ENCODE data around the gene RECQL. TPM values are rescaled to one million over a fixed set of nuclear protein-coding genes. Genes with fewer than 3 reads are reported as not detected.
A peak's percentile ranks its signal among the peaks of the same experiment; 100 is the strongest.

The RECQL gene
- polyA plus RNA-seq, 1 donor (not counting 4 experiments of a cell fraction or from before 2014, with no cell fraction given): 41.9 TPM

DNA sequence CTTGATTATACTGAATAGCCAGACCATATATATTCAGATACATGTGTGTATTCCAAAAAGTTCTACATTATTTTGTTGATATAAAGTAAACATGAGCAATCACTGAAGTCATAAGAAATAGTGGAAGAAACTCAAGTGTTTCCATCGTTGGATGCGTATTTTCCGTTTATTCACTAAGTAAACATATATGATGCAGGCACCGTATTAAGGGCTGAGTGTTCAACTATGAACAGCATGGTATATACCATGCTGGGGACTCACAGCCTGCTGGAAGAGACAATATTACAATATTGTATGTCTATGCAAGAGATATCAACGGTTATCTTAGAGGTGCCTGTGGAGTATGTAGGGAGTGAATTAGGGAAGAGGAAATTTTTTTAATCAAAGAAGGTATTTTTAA, 62.8 kb downstream of the RECQL start:
- Histone ChIP-seq H3K9ac (ENCODE audit: control insufficient read depth, extremely low read depth, insufficient read depth, low read length) (peak overlapping the region; percentile 91), H3K4me1 (ENCODE audit: control insufficient read depth, extremely low read depth, insufficient read depth, low read length) (peaks cover 4% of the 10 kb centered on the region), H4K20me1 (ENCODE audit: control insufficient read depth, extremely low read depth, insufficient read depth, low read length) (no peaks in the 10 kb centered on the region), H3K36me3 (ENCODE audit: control insufficient read depth in 2 of 2, extremely low read depth in 1 of 2, insufficient read depth in 2 of 2, low read length in 2 of 2) (peaks cover 2 to 4% of the 10 kb centered on the region in 2 experiments), H3K9me1 (ENCODE audit: control insufficient read depth, extremely low read depth, insufficient read depth, low read length) (no peaks in the 10 kb centered on the region), H2AFZ (ENCODE audit: control insufficient read depth, low read length) (no peak overlapping the region), H3K79me2 (ENCODE audit: control insufficient read depth, insufficient read depth, low read length) (peaks cover 44% of the 10 kb centered on the region), H3K27me3 (ENCODE audit: control insufficient read depth, extremely low read depth, insufficient read depth, low read length) (no peaks in the 10 kb centered on the region), H3K27ac (ENCODE audit: control insufficient read depth, insufficient read depth, low read length) (peak overlapping the region; percentile 94), H3K4me2 (ENCODE audit: control insufficient read depth, extremely low read depth, insufficient read depth, low read depth, low read length) (peak overlapping the region; percentile 86), H3K9me3 (ENCODE audit: control insufficient read depth, low read depth, low read length) (no peaks in the 10 kb centered on the region), H3K4me3 (ENCODE audit: control insufficient read depth in 2 of 3, extremely low read depth in 1 of 3, insufficient read depth in 2 of 3, low read depth in 1 of 3, low read length in 3 of 3) (peak overlapping the region; percentile 58 to 95 (median 92))
- TF ChIP-seq EZH2 (IDR thresholded peaks at IDR 0.05; ENCODE audit: low read length): no peak
- TF ChIP-seq, protein P1, sequence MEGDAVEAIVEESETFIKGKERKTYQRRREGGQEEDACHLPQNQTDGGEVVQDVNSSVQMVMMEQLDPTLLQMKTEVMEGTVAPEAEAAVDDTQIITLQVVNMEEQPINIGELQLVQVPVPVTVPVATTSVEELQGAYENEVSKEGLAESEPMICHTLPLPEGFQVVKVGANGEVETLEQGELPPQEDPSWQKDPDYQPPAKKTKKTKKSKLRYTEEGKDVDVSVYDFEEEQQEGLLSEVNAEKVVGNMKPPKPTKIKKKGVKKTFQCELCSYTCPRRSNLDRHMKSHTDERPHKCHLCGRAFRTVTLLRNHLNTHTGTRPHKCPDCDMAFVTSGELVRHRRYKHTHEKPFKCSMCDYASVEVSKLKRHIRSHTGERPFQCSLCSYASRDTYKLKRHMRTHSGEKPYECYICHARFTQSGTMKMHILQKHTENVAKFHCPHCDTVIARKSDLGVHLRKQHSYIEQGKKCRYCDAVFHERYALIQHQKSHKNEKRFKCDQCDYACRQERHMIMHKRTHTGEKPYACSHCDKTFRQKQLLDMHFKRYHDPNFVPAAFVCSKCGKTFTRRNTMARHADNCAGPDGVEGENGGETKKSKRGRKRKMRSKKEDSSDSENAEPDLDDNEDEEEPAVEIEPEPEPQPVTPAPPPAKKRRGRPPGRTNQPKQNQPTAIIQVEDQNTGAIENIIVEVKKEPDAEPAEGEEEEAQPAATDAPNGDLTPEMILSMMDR (optimal IDR thresholded peaks at IDR 0.05 in 1 of 3, IDR thresholded peaks at IDR 0.05 in 1 of 3, conservative IDR thresholded peaks at IDR 0.05 in 1 of 3; ENCODE audit: extremely low read depth in 1 of 3, insufficient read depth in 2 of 3, low read length in 3 of 3): no peak
- dilution Hi-C loops (cut with MboI; ENCODE audit: extremely low pct_ligation_motif_present, low sequenced_read_pairs): no loop called here
- DNase-seq (ENCODE audit: low read depth, low spot score): no peak
- FAIRE-seq: no peak

DNA sequence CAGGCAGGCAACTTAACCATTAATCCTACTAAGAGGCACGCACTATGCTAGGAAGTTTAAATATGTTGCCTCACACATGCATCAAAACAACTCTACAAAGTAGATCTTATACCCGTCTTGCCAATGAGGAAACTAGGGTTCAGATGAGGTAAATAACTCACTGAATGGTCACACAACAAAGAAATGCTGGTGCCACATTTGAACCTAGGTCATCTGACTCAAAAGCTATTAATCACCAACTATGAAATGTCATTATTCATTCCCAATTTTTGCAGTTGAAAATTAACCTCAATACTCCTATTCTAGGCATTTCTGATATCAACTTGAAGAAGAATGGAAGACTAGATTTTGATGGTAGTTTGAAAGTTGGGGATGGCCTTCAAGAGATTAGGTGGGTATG, 66.7 kb downstream of the RECQL start:
- Histone ChIP-seq H3K9ac (ENCODE audit: control insufficient read depth, extremely low read depth, insufficient read depth, low read length) (no peak overlapping the region), H3K4me1 (ENCODE audit: control insufficient read depth, extremely low read depth, insufficient read depth, low read length) (peaks cover 4% of the 10 kb centered on the region), H3K79me2 (ENCODE audit: control insufficient read depth, insufficient read depth, low read length) (peaks cover 21% of the 10 kb centered on the region), H3K9me1 (ENCODE audit: control insufficient read depth, extremely low read depth, insufficient read depth, low read length) (no peaks in the 10 kb centered on the region), H3K4me2 (ENCODE audit: control insufficient read depth, extremely low read depth, insufficient read depth, low read depth, low read length) (no peak overlapping the region), H3K36me3 (ENCODE audit: control insufficient read depth in 2 of 2, extremely low read depth in 1 of 2, insufficient read depth in 2 of 2, low read length in 2 of 2) (peaks cover 0 to 3% of the 10 kb centered on the region in 2 experiments), H4K20me1 (ENCODE audit: control insufficient read depth, extremely low read depth, insufficient read depth, low read length) (no peaks in the 10 kb centered on the region), H3K4me3 (ENCODE audit: control insufficient read depth in 2 of 3, extremely low read depth in 1 of 3, insufficient read depth in 2 of 3, low read depth in 1 of 3, low read length in 3 of 3) (no peak overlapping the region), H3K27me3 (ENCODE audit: control insufficient read depth, extremely low read depth, insufficient read depth, low read length) (no peaks in the 10 kb centered on the region), H3K27ac (ENCODE audit: control insufficient read depth, insufficient read depth, low read length) (no peak overlapping the region), H2AFZ (ENCODE audit: control insufficient read depth, low read length) (no peak overlapping the region), H3K9me3 (ENCODE audit: control insufficient read depth, low read depth, low read length) (no peaks in the 10 kb centered on the region)
- no peak for TF ChIP-seq EZH2 (IDR thresholded peaks at IDR 0.05; ENCODE audit: low read length)
- TF ChIP-seq, protein P1 (optimal IDR thresholded peaks at IDR 0.05 in 1 of 3, IDR thresholded peaks at IDR 0.05 in 1 of 3, conservative IDR thresholded peaks at IDR 0.05 in 1 of 3; ENCODE audit: extremely low read depth in 1 of 3, insufficient read depth in 2 of 3, low read length in 3 of 3): no peak
- dilution Hi-C loops (cut with MboI; ENCODE audit: extremely low pct_ligation_motif_present, low sequenced_read_pairs): no loop called here
- DNase-seq (ENCODE audit: low read depth, low spot score) (no peak), FAIRE-seq (no peak)

Measured in keratinocyte (primary cell).